CD4-positive, alpha-beta T cell (primary cell): Measurements from ENCODE around the gene RSPRY1. TPM values are rescaled to one million over a fixed set of nuclear protein-coding genes. Genes with fewer than 3 reads are reported as not detected.
A peak's percentile ranks its signal among the peaks of the same experiment; 100 is the strongest.

Experiments
- ATAC-seq: fragments of 200-7000 bp; cut with Tn5 transposase; one replicate; pipeline ENCODE4 v1.10.0; 2022; ENCODE audit warnings: mild to moderate bottlenecking; ENCODE audit not compliant: poor library complexity
- CTCF ChIA-PET: fragments of 350-600 bp; sonication (Branson Sonifier 250); formaldehyde crosslinking; loops from one replicate; lab custom pipeline; 2021; ENCODE audit warnings: antibody characterized with exemption, inconsistent platforms; lab: Charles Lee
- POLR2A ChIA-PET: fragments of 350-600 bp; sonication (Branson Sonifier 250); formaldehyde crosslinking; loops from one replicate; lab custom pipeline; 2021; ENCODE audit warnings: antibody characterized with exemption, inconsistent platforms; lab: Charles Lee
- DNase-seq, 14 experiments: peaks; one replicate each; pipeline ENCODE4 v3.0.0-alpha.2; 2013 to 2020; ENCODE audit warnings: mixed read lengths in 2 of 14
- H3K27ac ChIP-seq, 2 donors: one replicate each; pipeline versions ENCODE4 v1.5.1 to v1.7.0; 2013; ENCODE audit warnings: low read length in 2 of 2, low read depth in 1 of 2, mild to moderate bottlenecking in 1 of 2
- H3K27me3 ChIP-seq, 2 experiments: 1 replicate in 1 of 2; 2 replicates in 1 of 2; pipeline versions ENCODE4 v1.6.1 to v1.7.0; 2013; ENCODE audit warnings: low read length in 2 of 2, control low read depth in 1 of 2, mild to moderate bottlenecking in 1 of 2, moderate library complexity in 1 of 2; ENCODE audit not compliant: insufficient read depth in 2 of 2, control insufficient read depth in 1 of 2
- H3K36me3 ChIP-seq: one replicate; pipeline ENCODE4 v1.6.1; 2013; ENCODE audit warnings: low read length, control low read depth; ENCODE audit not compliant: insufficient read depth
- H3K4me1 ChIP-seq: one replicate; pipeline ENCODE4 v1.6.1; 2013; ENCODE audit warnings: low read length, control low read depth; ENCODE audit not compliant: insufficient read depth
- H3K4me3 ChIP-seq: one replicate; pipeline ENCODE4 v1.5.1; 2013; ENCODE audit warnings: mild to moderate bottlenecking, low read length, moderate library complexity
- H3K9me3 ChIP-seq, 2 experiments: 1 replicate in 1 of 2; 2 replicates in 1 of 2; pipeline versions ENCODE4 v1.6.1 to v1.7.0; 2013; ENCODE audit warnings: low read length in 2 of 2, mild to moderate bottlenecking in 2 of 2, control low read depth in 1 of 2, moderate library complexity in 1 of 2; ENCODE audit not compliant: control insufficient read depth in 1 of 2, insufficient read depth in 1 of 2
- H3K27ac Mint-ChIP-seq: one replicate; pipeline ENCODE4 v1.8.0; 2020; ENCODE audit warnings: mixed read lengths
- H3K27me3 Mint-ChIP-seq: one replicate; pipeline ENCODE4 v1.8.0; 2021; ENCODE audit warnings: mixed read lengths
- H3K36me3 Mint-ChIP-seq: one replicate; pipeline ENCODE4 v1.8.0; 2021; ENCODE audit warnings: low read depth, mixed read lengths
- H3K4me1 Mint-ChIP-seq: one replicate; pipeline ENCODE4 v1.8.0; 2021; ENCODE audit warnings: low read depth, mixed read lengths
- H3K4me3 Mint-ChIP-seq: one replicate; pipeline ENCODE4 v1.8.0; 2020; ENCODE audit warnings: mild to moderate bottlenecking, mixed read lengths
- H3K9me3 Mint-ChIP-seq: one replicate; pipeline ENCODE4 v1.8.0; 2020; ENCODE audit warnings: mixed read lengths
- CTCF ChIP-seq: fragments of 200-600 bp; IDR thresholded peaks from one replicate; pipeline ENCODE4 v1.8.0; 2022; ENCODE audit warnings: antibody characterized with exemption, mild to moderate bottlenecking
- intact Hi-C, 2 experiments: fragments of 100-400 bp; cut with DNase I in 1 of 2; cut with micrococcal nuclease in 1 of 2; formaldehyde crosslinking; loops; one replicate each; pipeline versions ENCODE4 v1.15.1 to v1.9.0; 2023 to 2025; cut with DNase I, micrococcal nuclease
- total RNA-seq, 174 experiments: library from RNA in 2 of 174; stranded (reverse) in 2 of 174; gene quantifications; one replicate each; pipeline ENCODE4 v1.2.3 and lab custom pipeline; 2021 to 2026

The RSPRY1 gene
- total RNA-seq, 2 experiments from 2014 or later, result 19.9 to 21.3 TPM

GRCh38 chr16:57284209-57284951 lies 98.3 kb downstream of the RSPRY1 start, which contains the start of gene PLLP:
PLLP (minus strand) TSS chr16:57284672; CDS start chr16:57284540, 132 bp downstream.
- ChIA-PET CTCF (interaction anchor here (1.0 kb wide), 1 partner anchor 16 kb away, joined by 3 read pairs; no protein-coding TSS in a partner anchor), POLR2A (interaction anchor here (1.1 to 1.6 kb wide), 2 partner anchors 18 to 39 kb away, joined by 4 to 6 read pairs; partner anchors contain the start of gene ARL2BP)
- Mint-ChIP-seq H3K4me1 (peaks cover 38% of the 10 kb centered on the region), H3K4me3 (peak within 1 kb of the TSS; percentile 89), H3K9me3 (no peaks in the 10 kb centered on the region), H3K27ac (peak within 1 kb of the TSS; percentile 49), H3K27me3 (peaks cover 4% of the 10 kb centered on the region), H3K36me3 (no peaks in the 10 kb centered on the region)
- no peaks in the 10 kb centered on the region for H3K36me3 ChIP-seq
- ATAC-seq (peak; percentile 73), DNase-seq (peak in 11 of 14 experiments; percentile 17 to 72 (median 43))
- intact Hi-C loops, result loop anchor here (2.0 to 5.0 kb wide), 4 partner anchors 16 to 42 kb away; partner anchors contain the start of gene ARL2BP (in 1 of the 2)
- no peak within 1 kb of the TSS for H3K27ac ChIP-seq
- peaks cover 4 to 5% of the 10 kb centered on the region in 2 experiments for H3K27me3 ChIP-seq
- H3K4me1 ChIP-seq, result peaks cover 37% of the 10 kb centered on the region
- H3K4me3 ChIP-seq, result peak within 1 kb of the TSS; percentile 64
- no peak for TF ChIP-seq CTCF
- peaks cover 0 to 5% of the 10 kb centered on the region in 2 experiments for H3K9me3 ChIP-seq

DNA sequence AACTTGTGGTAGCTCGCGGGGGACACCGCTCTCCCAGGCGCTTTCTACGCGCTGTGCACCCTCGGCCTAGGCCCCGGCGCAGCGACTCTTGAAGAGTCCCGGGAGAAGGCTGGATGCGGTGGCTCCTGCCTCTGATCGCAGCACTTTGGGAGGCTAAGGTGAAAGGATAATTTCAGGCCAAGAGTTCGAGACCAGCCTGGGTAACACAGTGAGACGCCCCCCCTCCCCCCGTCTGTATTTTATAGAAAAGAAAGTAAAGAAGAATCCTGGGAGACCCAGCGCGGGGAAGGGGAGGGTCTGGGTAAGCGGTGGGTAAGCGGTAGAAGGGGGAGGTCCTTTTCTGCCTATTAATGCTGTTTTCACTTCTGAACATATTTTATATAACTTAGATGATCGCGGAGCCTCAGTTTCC lies 98.8 kb downstream of the RSPRY1 start:
- no peaks in the 10 kb centered on the region for H3K9me3 Mint-ChIP-seq
- Histone ChIP-seq H3K4me1 (peaks cover 31% of the 10 kb centered on the region), H3K36me3 (no peaks in the 10 kb centered on the region), H3K27me3 (peaks cover 4 to 5% of the 10 kb centered on the region in 2 experiments), H3K27ac (no peak overlapping the region), H3K4me3 (peak overlapping the region; percentile 64), H3K9me3 (peaks cover 0 to 5% of the 10 kb centered on the region in 2 experiments)
- no peak overlapping the region for H3K27ac Mint-ChIP-seq
- ATAC-seq, result no peak
- no peak for DNase-seq
- H3K4me1 Mint-ChIP-seq, result peaks cover 35% of the 10 kb centered on the region
- ChIA-PET POLR2A (interaction anchor here (1.1 to 1.6 kb wide), 2 partner anchors 18 to 40 kb away, joined by 4 to 6 read pairs; partner anchors contain the start of gene ARL2BP), CTCF (no interaction called here)
- H3K36me3 Mint-ChIP-seq, result no peaks in the 10 kb centered on the region
- no peak for TF ChIP-seq CTCF
- H3K4me3 Mint-ChIP-seq, result peak overlapping the region; percentile 84
- peaks cover 4% of the 10 kb centered on the region for H3K27me3 Mint-ChIP-seq
- intact Hi-C loops, result loop anchor here (1.0 to 5.0 kb wide), 5 partner anchors 14 to 43 kb away; partner anchors contain the start of gene ARL2BP (in 1 of the 2)

DNA sequence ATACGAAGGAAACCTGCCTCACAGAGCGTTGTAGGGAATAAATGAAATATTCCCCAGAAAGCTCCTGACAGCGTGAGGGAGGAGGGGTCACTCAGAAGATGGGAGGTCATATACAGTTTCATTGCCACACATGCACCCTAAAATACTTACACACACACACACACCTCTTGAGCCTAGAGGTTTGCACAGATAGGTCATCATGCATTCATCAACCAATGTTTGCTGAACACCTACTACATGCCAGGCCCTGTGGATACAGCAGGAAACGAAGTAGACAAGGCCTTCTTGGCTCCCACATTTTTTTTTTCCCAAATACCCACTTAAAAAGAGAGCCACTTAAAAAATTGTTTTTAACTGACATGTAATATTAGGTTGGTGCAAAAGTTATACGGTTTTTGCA lies 99.2 kb downstream of the RSPRY1 start:
- no peaks in the 10 kb centered on the region for H3K36me3 ChIP-seq
- Mint-ChIP-seq H3K27me3 (peaks cover 4% of the 10 kb centered on the region), H3K27ac (no peak overlapping the region), H3K36me3 (no peaks in the 10 kb centered on the region), H3K4me1 (peaks cover 31% of the 10 kb centered on the region), H3K9me3 (no peaks in the 10 kb centered on the region), H3K4me3 (peak overlapping the region; percentile 84)
- H3K4me1 ChIP-seq, result peaks cover 27% of the 10 kb centered on the region
- H3K27me3 ChIP-seq, result peaks cover 4 to 5% of the 10 kb centered on the region in 2 experiments
- peaks cover 0 to 5% of the 10 kb centered on the region in 2 experiments for H3K9me3 ChIP-seq
- DNase-seq, result no peak
- POLR2A ChIA-PET, result interaction anchor here (1.1 to 1.6 kb wide), 2 partner anchors 19 to 40 kb away, joined by 4 to 6 read pairs; partner anchors contain the start of gene ARL2BP
- H3K27ac ChIP-seq, result no peak overlapping the region
- intact Hi-C loops, result loop anchor here (1.0 to 2.0 kb wide), 4 partner anchors 14 to 41 kb away; partner anchors contain the start of gene ARL2BP (in 1 of the 2)
- no peak for ATAC-seq
- no peak for TF ChIP-seq CTCF
- CTCF ChIA-PET, result no interaction called here
- no peak overlapping the region for H3K4me3 ChIP-seq
